ENCODE data around the gene LDLRAD4. TPM values are rescaled to one million over a fixed set of nuclear protein-coding genes. Genes with fewer than 3 reads are reported as not detected.

LDLRAD4 gene
- total and polyA plus RNA-seq, 9 of the 15 experiments (the other 6 are each of a cell fraction or from before 2014, with no cell fraction given), result 0.01 TPM; not detected in 8

DNA sequence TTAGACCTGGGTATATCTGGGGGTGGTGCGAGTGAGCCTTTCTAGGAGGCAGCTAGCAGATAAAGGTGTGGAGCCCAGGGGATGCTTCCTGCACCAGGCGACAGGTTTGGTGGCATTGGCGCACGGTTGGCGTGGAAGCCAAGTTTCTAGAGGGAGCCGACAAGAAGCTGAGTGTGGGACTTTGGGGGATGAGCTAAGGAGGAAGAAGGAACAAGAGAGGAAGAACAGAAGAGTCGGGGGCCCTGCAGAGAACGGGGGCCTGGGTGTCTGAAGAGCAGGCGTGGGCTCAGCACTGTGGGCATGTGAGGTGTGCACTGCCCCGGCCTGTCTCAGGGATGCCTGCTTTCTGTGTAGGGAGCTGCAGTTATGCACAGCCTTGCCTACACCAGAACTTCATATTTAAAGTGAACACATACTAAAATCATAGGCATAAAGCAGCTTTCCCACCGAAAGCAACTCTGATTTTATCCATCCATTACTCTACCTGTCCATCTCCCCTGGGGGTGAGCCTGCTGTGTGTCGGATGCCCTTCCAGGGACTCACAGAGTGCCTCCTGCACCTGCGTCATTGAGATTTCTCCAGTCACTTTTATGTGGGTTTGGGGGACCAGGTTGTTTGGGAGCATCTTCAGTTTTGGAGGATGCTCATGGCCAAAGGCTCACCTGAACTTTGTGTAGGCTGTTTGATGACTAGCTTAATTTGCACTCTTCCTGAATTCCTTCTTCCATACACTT is 149.7 kb downstream of the LDLRAD4 start:
- no peak overlapping the region for H3K27ac ChIP-seq (ENCODE audit: extremely low read depth, low read depth, low read length)
- DNase-seq (ENCODE audit: extremely low read depth in 1 of 4, low spot score in 3 of 4), result no peak
- CTCF ChIA-PET (ENCODE audit: low intra/inter-chr PET ratio), result no interaction called here
- WGBS (ENCODE audit: insufficient coverage, low coverage, missing lambda C conversion rate), result under 1% methylated on average over 13 of the region's 13 CpGs
- no peaks in the 10 kb centered on the region for H3K4me1 ChIP-seq (replicated peaks in 1 of 2; ENCODE audit: control insufficient read depth in 2 of 2, insufficient read depth in 2 of 2, low read length in 2 of 2)
- no peak overlapping the region for H3K4me3 ChIP-seq
- TF ChIP-seq, protein P1, sequence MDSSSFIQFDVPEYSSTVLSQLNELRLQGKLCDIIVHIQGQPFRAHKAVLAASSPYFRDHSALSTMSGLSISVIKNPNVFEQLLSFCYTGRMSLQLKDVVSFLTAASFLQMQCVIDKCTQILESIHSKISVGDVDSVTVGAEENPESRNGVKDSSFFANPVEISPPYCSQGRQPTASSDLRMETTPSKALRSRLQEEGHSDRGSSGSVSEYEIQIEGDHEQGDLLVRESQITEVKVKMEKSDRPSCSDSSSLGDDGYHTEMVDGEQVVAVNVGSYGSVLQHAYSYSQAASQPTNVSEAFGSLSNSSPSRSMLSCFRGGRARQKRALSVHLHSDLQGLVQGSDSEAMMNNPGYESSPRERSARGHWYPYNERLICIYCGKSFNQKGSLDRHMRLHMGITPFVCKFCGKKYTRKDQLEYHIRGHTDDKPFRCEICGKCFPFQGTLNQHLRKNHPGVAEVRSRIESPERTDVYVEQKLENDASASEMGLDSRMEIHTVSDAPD (CRISPR knock-in tag; IDR thresholded peaks at IDR 0.05), result no peak
- H3K9me3 ChIP-seq (replicated peaks; ENCODE audit: control insufficient read depth, insufficient read depth, low read depth, low read length), result no peaks in the 10 kb centered on the region
- no peaks in the 10 kb centered on the region for H3K79me2 ChIP-seq (ENCODE audit: control insufficient read depth, insufficient read depth, low read length)
- no peak for ATAC-seq
- no peak overlapping the region for H3K9ac ChIP-seq (ENCODE audit: insufficient read depth in 1 of 2, low read depth in 2 of 2, low read length in 2 of 2)
- no peak for FAIRE-seq
- intact Hi-C loops (cut with micrococcal nuclease), result no loop called here
- no peak overlapping the region for H2AFZ ChIP-seq (ENCODE audit: low read depth, low read length)
- H3K4me2 ChIP-seq (ENCODE audit: insufficient read depth, low read length), result no peak overlapping the region
- H3K27me3 ChIP-seq (ENCODE audit: control insufficient read depth in 2 of 2, insufficient read depth in 2 of 2, low read length in 2 of 2), result peaks cover 6 to 40% of the 10 kb centered on the region in 2 experiments; a peak in 3 of 5 replicates
- no peaks in the 10 kb centered on the region for H3K36me3 ChIP-seq (ENCODE audit: control insufficient read depth, insufficient read depth, low read length)
- no TSS peak for BruUV-seq (replicated peaks)
- no peaks in the 10 kb centered on the region for H3K9me1 ChIP-seq (ENCODE audit: control insufficient read depth, insufficient read depth, low read length)
- in situ Hi-C loops (cut with MboI), result no loop called here
- H4K20me1 ChIP-seq (replicated peaks; ENCODE audit: control insufficient read depth, insufficient read depth, low read length), result no peaks in the 10 kb centered on the region
- POLR2A ChIA-PET, result no interaction called here

DNA sequence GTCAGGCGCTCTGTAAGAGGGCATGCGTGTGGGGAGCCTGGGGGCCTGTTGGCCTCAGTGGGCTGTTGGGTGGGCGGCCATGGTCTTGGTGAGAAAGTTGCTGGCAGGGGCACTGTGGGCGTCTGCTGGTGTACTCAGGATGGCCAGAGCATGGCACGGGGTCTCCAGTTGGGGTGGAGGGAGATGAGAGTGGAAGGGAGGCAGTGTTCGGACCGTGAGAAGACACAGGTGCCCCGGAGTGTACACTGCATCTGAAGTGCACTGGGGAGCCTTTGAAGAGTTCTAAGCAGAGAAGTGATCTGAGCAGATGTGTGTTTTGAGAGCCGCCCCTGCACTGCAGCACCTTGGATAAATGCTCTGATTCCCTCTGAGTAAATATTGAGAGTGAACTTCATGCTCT is 150.8 kb downstream of the LDLRAD4 start:
- Histone ChIP-seq H3K27me3 (ENCODE audit: control insufficient read depth in 2 of 2, insufficient read depth in 2 of 2, low read length in 2 of 2) (peaks cover 9 to 44% of the 10 kb centered on the region in 2 experiments; a peak in 3 of 5 replicates), H2AFZ (ENCODE audit: low read depth, low read length) (no peak overlapping the region), H3K9me1 (ENCODE audit: control insufficient read depth, insufficient read depth, low read length) (no peaks in the 10 kb centered on the region), H4K20me1 (replicated peaks; ENCODE audit: control insufficient read depth, insufficient read depth, low read length) (0 out of 2 replicates have a peak, but pooled peaks cover 1% of the 10 kb centered on the region), H3K9ac (ENCODE audit: insufficient read depth in 1 of 2, low read depth in 2 of 2, low read length in 2 of 2) (no peak overlapping the region), H3K79me2 (ENCODE audit: control insufficient read depth, insufficient read depth, low read length) (no peaks in the 10 kb centered on the region), H3K4me1 (replicated peaks in 1 of 2; ENCODE audit: control insufficient read depth in 2 of 2, insufficient read depth in 2 of 2, low read length in 2 of 2) (no peaks in the 10 kb centered on the region), H3K4me3 (no peak overlapping the region), H3K9me3 (replicated peaks; ENCODE audit: control insufficient read depth, insufficient read depth, low read depth, low read length) (no peaks in the 10 kb centered on the region), H3K27ac (ENCODE audit: extremely low read depth, low read depth, low read length) (no peak overlapping the region), H3K4me2 (ENCODE audit: insufficient read depth, low read length) (no peak overlapping the region), H3K36me3 (ENCODE audit: control insufficient read depth, insufficient read depth, low read length) (no peaks in the 10 kb centered on the region)
- CTCF ChIA-PET (ENCODE audit: low intra/inter-chr PET ratio), result no interaction called here
- intact Hi-C loops (cut with micrococcal nuclease), result no loop called here
- no peak for ATAC-seq
- no peak for FAIRE-seq
- DNase-seq (ENCODE audit: extremely low read depth in 1 of 4, low spot score in 3 of 4), result no peak
- in situ Hi-C loops (cut with MboI), result no loop called here
- WGBS (ENCODE audit: insufficient coverage, low coverage, missing lambda C conversion rate), result 2% methylated on average over 7 of the region's 9 CpGs
- POLR2A ChIA-PET, result no interaction called here
- BruUV-seq (replicated peaks), result no TSS peak
- TF ChIP-seq, protein P2, sequence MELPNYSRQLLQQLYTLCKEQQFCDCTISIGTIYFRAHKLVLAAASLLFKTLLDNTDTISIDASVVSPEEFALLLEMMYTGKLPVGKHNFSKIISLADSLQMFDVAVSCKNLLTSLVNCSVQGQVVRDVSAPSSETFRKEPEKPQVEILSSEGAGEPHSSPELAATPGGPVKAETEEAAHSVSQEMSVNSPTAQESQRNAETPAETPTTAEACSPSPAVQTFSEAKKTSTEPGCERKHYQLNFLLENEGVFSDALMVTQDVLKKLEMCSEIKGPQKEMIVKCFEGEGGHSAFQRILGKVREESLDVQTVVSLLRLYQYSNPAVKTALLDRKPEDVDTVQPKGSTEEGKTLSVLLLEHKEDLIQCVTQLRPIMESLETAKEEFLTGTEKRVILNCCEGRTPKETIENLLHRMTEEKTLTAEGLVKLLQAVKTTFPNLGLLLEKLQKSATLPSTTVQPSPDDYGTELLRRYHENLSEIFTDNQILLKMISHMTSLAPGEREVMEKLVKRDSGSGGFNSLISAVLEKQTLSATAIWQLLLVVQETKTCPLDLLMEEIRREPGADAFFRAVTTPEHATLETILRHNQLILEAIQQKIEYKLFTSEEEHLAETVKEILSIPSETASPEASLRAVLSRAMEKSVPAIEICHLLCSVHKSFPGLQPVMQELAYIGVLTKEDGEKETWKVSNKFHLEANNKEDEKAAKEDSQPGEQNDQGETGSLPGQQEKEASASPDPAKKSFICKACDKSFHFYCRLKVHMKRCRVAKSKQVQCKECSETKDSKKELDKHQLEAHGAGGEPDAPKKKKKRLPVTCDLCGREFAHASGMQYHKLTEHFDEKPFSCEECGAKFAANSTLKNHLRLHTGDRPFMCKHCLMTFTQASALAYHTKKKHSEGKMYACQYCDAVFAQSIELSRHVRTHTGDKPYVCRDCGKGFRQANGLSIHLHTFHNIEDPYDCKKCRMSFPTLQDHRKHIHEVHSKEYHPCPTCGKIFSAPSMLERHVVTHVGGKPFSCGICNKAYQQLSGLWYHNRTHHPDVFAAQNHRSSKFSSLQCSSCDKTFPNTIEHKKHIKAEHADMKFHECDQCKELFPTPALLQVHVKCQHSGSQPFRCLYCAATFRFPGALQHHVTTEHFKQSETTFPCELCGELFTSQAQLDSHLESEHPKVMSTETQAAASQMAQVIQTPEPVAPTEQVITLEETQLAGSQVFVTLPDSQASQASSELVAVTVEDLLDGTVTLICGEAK (IDR thresholded peaks at IDR 0.05), result no peak
- TF ChIP-seq, protein P2 (CRISPR knock-in tag; IDR thresholded peaks at IDR 0.05), result no peak
- no peak for TF ChIP-seq HDAC2 (IDR thresholded peaks at IDR 0.05)
- no peak for TF ChIP-seq MBD2 (IDR thresholded peaks at IDR 0.05; ENCODE audit: borderline replicate concordance, low read depth)

All from K562 (cell line).